Coronary artery (tissue), 2 donors: ENCODE measurements around the gene KY.

Experiments used
- DNase-seq: peaks from one replicate; pipeline ENCODE4 v3.0.0-alpha.2; 2017; ENCODE audit warnings: low spot score
- H3K27ac ChIP-seq, 2 donors: fragments of 200-600 bp; sonication (generic); one replicate each; pipeline ENCODE4 v1.5.1; 2016 to 2019
- H3K4me3 ChIP-seq: fragments of 200-600 bp; sonication (generic); 2 replicates; pipeline ENCODE4 v1.5.1; 2016; ENCODE audit warnings: mild to moderate bottlenecking, moderate library complexity
- TF ChIP-seq, protein P1 (sequence below): fragments of 200-600 bp; sonication (generic); IDR thresholded peaks from one replicate; pipeline ENCODE4 v1.5.1; 2019; ENCODE audit warnings: antibody characterized with exemption

KY gene, protein sequence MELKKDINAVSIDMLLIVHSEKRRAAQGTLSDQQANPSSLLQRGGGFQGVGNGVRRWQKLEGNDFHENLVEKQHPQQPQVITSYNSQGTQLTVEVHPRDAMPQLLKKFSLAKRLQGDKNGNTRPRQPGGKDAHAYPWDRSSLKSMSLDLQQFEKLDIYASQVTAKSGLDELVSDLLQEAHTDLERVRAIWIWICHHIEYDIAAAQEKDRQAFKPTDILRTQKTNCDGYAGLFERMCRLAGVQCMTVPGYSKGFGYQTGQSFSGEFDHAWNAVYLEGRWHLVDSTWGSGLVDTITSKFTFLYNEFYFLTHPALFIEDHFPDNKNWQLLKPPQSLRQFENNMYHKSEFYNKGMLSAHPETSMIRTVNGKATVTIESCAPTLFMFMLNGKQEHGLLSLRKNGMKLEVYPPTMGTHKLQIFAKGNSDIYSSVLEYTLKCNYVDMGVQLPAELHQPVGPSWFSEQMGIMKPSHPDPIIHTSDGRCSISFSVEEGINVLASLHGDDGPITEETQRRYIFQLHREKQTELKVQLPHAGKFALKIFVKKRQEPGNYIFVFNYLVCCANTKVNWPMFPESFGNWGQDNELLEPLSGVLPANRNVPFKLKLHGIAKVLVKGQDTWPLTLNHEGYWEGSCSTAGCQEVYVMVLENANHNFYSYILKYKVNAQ

DNA sequence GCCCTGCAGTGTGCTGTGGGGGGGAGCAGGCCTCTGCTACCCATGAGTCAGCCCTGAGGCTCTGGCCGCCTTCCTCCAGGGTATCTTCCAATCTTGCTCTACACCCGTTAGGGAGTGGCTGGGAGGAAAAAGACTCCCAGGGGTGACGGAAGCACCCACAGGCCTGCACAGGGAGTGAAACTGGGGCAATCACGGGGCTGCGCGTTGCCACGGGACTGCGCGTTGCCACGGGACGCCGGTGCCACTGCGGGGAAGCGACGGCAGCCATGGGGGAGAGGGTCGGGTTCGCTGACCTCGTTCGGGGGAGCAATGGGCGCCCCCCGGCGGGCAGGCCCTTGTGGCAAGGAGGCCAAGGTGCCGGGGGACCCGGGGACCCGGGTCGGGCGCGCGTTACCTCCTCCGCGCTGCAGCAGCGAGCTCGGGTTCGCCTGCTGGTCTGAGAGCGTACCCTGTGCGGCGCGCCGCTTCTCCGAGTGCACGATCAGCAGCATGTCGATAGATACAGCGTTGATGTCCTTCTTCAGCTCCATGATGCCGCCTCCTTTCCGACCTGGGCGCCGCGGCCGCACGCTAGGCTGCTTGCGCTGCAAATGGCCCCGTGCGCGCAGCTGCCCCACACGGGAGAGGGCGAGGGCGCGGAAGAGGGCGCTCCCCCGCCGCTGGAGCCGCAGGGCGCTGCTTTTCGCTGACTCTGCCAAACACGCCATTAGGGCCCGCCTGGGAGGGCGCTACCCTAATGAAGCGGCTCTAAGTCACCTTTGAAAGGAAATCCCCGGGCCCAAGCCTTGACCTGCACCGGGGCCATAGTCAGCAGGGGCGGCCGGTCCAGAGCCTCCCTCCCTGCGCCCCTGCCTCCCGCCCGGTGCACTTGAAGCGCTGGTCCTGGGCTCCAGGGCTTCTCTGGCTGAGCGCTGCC, at the start of gene KY:
Gene KY (minus strand): TSS at position 592 of the 916 bp plus-strand sequence. CDS start 62 bp downstream, at position 530.
- TF ChIP-seq, protein P1, sequence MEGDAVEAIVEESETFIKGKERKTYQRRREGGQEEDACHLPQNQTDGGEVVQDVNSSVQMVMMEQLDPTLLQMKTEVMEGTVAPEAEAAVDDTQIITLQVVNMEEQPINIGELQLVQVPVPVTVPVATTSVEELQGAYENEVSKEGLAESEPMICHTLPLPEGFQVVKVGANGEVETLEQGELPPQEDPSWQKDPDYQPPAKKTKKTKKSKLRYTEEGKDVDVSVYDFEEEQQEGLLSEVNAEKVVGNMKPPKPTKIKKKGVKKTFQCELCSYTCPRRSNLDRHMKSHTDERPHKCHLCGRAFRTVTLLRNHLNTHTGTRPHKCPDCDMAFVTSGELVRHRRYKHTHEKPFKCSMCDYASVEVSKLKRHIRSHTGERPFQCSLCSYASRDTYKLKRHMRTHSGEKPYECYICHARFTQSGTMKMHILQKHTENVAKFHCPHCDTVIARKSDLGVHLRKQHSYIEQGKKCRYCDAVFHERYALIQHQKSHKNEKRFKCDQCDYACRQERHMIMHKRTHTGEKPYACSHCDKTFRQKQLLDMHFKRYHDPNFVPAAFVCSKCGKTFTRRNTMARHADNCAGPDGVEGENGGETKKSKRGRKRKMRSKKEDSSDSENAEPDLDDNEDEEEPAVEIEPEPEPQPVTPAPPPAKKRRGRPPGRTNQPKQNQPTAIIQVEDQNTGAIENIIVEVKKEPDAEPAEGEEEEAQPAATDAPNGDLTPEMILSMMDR: no peak
- H3K4me3 ChIP-seq: peak within 1 kb of the TSS; percentile 70
- DNase-seq: no peak
- peak within 1 kb of the TSS; percentile 72 to 81 for H3K27ac ChIP-seq

DNA sequence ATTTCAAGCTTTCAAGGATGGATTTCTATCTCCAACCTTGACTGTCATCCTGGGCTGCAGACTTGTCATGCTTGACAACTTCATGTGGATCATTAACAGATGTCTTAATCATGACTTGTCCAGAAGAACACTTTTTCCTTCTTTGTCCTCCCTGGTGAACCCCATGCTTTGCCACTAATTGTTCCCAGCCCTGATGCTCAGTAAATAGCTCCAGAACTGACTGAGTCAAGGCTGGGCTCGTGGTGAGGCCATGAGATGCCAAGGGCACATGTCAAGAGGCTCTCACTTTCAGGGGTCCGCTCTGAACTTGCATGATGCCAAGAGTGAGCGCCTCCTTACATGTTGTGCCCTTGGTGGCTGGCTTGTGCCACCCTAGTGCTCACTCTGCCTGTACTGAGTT, 48.9 kb upstream of the KY start:
- TF ChIP-seq, protein P1: no peak
- no peak for DNase-seq
- Histone ChIP-seq H3K4me3 (no peak overlapping the region), H3K27ac (no peak overlapping the region)

DNA sequence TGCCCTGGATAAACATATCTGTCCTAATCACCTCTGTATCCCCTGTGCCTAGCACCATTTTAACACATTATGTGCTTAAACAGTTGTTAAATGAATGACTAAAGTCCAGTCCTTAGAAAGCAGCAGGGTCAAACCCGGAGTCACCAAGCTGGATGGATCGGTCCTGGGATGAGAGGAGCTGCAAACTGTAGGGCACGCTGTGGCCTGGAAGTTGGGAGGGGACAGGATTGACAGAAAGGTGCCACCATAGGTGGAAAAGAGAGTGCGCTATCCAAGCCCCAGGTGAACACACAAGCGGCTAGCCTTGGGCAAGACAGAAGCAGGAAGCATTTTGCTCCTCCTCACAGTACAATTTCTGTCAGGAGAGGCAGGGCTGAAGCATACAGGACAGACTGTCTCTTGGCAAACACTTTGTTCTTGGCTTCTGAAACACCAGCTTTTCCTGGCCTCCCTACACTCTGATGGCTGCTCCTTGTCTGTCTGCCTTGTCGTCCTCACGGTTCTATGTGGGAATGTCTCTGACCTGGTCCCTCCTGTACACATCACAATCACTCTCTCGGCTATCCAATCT, 48.4 kb upstream of the KY start:
- Histone ChIP-seq H3K4me3 (no peak overlapping the region), H3K27ac (no peak overlapping the region)
- TF ChIP-seq, protein P1: no peak
- no peak for DNase-seq

DNA sequence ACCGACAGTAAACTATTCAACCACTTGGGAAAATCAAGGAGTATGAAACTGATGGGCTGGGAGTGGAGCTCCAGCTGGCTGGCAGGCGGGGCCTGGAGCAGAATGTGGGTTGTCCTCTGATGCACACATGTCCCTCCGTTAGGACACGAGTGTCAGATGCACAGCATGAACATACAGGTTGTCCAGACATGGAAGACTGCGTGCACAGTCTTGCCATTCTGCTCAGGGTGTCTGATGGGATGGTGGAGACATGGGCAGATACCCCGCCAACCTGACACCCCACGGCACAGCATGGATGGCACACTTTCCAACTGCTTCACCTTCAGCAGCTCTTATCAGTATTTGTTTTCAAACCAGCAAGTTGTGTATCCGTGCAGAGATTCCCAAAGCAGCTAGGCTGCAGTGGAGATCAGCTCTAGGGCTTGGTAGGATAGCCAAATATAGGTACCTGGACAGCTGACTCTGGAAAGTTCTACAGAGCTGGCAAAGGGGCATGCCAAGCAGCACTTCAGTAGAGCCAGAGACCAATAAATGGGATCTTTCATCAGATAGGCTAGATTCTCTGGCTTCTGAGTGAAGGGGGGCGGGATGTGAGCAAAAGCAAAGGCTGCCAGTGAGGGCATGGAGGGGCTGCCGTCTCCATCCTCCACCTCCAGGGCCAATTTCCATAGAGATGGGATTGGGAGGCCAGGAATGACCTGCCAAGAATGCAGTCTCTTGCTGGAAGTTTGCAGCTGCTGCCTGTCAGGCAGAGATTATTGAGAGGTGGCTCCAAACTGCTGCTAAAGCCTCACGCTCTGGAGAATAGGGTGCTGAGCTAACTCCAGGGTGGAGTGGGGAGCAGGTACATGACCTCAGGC, 47.2 kb upstream of the KY start:
- no peak overlapping the region for H3K4me3 ChIP-seq
- H3K27ac ChIP-seq: no peak overlapping the region
- DNase-seq: no peak
- TF ChIP-seq, protein P1: no peak

DNA sequence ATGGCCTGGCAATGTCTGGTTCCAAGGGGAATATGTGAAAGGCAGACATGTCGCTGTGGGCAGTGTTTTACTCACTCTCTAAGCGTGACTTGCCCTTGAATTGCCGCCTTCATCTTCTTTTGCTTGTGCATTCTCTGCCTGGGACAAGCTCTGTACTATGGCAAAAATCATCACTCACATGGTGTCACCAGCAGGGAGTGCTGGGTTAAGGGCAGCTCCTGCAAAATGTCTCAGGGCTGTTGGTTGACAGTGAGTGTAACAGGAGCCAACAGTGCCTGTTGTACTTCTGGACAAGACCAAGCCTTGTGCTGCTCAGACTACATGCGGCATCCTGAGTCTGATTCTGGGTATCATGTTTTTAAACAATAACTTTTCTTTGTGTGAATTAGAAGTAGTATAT, 45.3 kb upstream of the KY start:
- H3K4me3 ChIP-seq: no peak overlapping the region
- no peak for DNase-seq
- H3K27ac ChIP-seq: no peak overlapping the region
- TF ChIP-seq, protein P1: no peak
